Ishikawa (cell line): Measurements from ENCODE around the gene PDE4D.

Experiments used
- CEBPB ChIP-seq: IDR thresholded peaks from 2 replicates; pipeline ENCODE4 v1.6.1; 2012
- CREB1 ChIP-seq: IDR thresholded peaks from 2 replicates; pipeline ENCODE4 v1.6.1; 2012; ENCODE audit warnings: low read depth
- EGR1 ChIP-seq: IDR thresholded peaks from 2 replicates; pipeline ENCODE4 v1.6.1; 2012
- EP300 ChIP-seq: IDR thresholded peaks from 2 replicates; pipeline ENCODE4 v1.6.1; 2012; ENCODE audit warnings: borderline replicate concordance
- FOXM1 ChIP-seq: IDR thresholded peaks from 2 replicates; pipeline ENCODE4 v1.6.1; 2012; ENCODE audit warnings: low read depth, borderline replicate concordance
- MAX ChIP-seq: IDR thresholded peaks from 2 replicates; pipeline ENCODE4 v1.6.1; 2012
- NFIC ChIP-seq: IDR thresholded peaks from 2 replicates; pipeline ENCODE4 v1.6.1; 2012
- RAD21 ChIP-seq: IDR thresholded peaks from 2 replicates; pipeline ENCODE4 v1.6.1; 2012; ENCODE audit warnings: low read depth
- REST ChIP-seq: IDR thresholded peaks from 2 replicates; pipeline ENCODE4 v1.6.1; 2012; ENCODE audit warnings: low read depth, mild to moderate bottlenecking
- TAF1 ChIP-seq: IDR thresholded peaks from 2 replicates; pipeline ENCODE4 v1.6.1; 2012; ENCODE audit warnings: low read depth, mild to moderate bottlenecking
- TCF12 ChIP-seq: IDR thresholded peaks from 2 replicates; pipeline ENCODE4 v1.6.1; 2012; ENCODE audit warnings: low read depth
- TEAD4 ChIP-seq: IDR thresholded peaks from 2 replicates; pipeline ENCODE4 v1.6.1; 2012
- USF1 ChIP-seq: IDR thresholded peaks from 2 replicates; pipeline ENCODE4 v1.6.1; 2012
- YY1 ChIP-seq: IDR thresholded peaks from 2 replicates; pipeline ENCODE4 v1.6.1; 2012; ENCODE audit warnings: low read depth
- ZBTB7A ChIP-seq: IDR thresholded peaks from 2 replicates; pipeline ENCODE4 v1.6.1; 2012; ENCODE audit warnings: low read depth

PDE4D gene

GRCh38 chr5:59054963-59055528, 838.5 kb downstream of the PDE4D start:
- no peak for TF ChIP-seq EGR1
- TF ChIP-seq CEBPB = no peak
- no peak for TF ChIP-seq USF1
- no peak for TF ChIP-seq FOXM1
- TF ChIP-seq EP300 = no peak
- TF ChIP-seq TCF12 = no peak
- TF ChIP-seq MAX = no peak
- TF ChIP-seq RAD21 = no peak
- TF ChIP-seq REST = no peak
- no peak for TF ChIP-seq CREB1
- TF ChIP-seq NFIC = no peak
- TF ChIP-seq TAF1 = no peak
- no peak for TF ChIP-seq YY1
- no peak for TF ChIP-seq ZBTB7A
- TF ChIP-seq TEAD4 = no peak

GRCh38 chr5:59051951-59052350, 841.6 kb downstream of the PDE4D start:
- no peak for TF ChIP-seq EP300
- no peak for TF ChIP-seq TCF12
- TF ChIP-seq CEBPB = no peak
- TF ChIP-seq MAX = no peak
- TF ChIP-seq ZBTB7A = no peak
- no peak for TF ChIP-seq USF1
- TF ChIP-seq TEAD4 = no peak
- TF ChIP-seq RAD21 = no peak

GRCh38 chr5:59049095-59049494, 844.4 kb downstream of the PDE4D start:
- TF ChIP-seq EGR1 (no peak), MAX (no peak), TAF1 (no peak), ZBTB7A (no peak), EP300 (no peak), USF1 (no peak), REST (no peak), YY1 (no peak), TEAD4 (no peak), NFIC (no peak), FOXM1 (no peak)

- TF ChIP-seq USF1 (no peak), TCF12 (no peak), EGR1 (no peak), CREB1 (no peak), ZBTB7A (no peak), CEBPB (no peak), YY1 (no peak), EP300 (no peak), RAD21 (no peak), NFIC (no peak), FOXM1 (no peak)
These were observed 851.1 kb downstream of the PDE4D start for GRCh38 chr5:59042201-59043055.

- TF ChIP-seq EP300 (no peak), ZBTB7A (no peak), TCF12 (no peak), MAX (no peak), TAF1 (no peak), USF1 (no peak), YY1 (no peak), NFIC (no peak)
These were observed 852.2 kb downstream of the PDE4D start for GRCh38 chr5:59041355-59041754.
